Ascending aorta (tissue), 2 donors: ENCODE results near the gene SUN5. TPM values are rescaled to one million over a fixed set of nuclear protein-coding genes. Genes with fewer than 3 reads are reported as not detected.
"Not testable (repeated sequence)": the region's sequence is repeated elsewhere in the genome, so short reads cannot be mapped to it uniquely, and the experiment has no call there.

Source experiments
- DNase-seq, 2 donors: peaks; one replicate each; pipeline ENCODE4 v3.0.0-alpha.2; 2019; ENCODE audit warnings: low spot score in 2 of 2
- H3K27ac ChIP-seq, 2 donors: fragments of 200-600 bp; sonication (generic); one replicate each; pipeline ENCODE4 v1.5.1; 2016 to 2017; ENCODE audit warnings: mild to moderate bottlenecking in 1 of 2
- H3K27me3 ChIP-seq: fragments of 200-600 bp; sonication (generic); one replicate; pipeline ENCODE4 v1.5.1; 2017
- H3K36me3 ChIP-seq, 2 donors: fragments of 200-600 bp; sonication (generic); one replicate each; pipeline ENCODE4 v1.5.1; 2016
- H3K4me1 ChIP-seq, 2 donors: fragments of 200-600 bp; sonication (generic); one replicate each; pipeline ENCODE4 v1.5.1; 2016 to 2017; ENCODE audit warnings: mild to moderate bottlenecking in 1 of 2
- H3K4me3 ChIP-seq, 2 donors: fragments of 200-600 bp; sonication (generic); one replicate each; pipeline ENCODE4 v1.5.1; 2016 to 2017; ENCODE audit warnings: mild to moderate bottlenecking in 1 of 2
- H3K9me3 ChIP-seq, 2 donors: fragments of 200-600 bp; sonication (generic); one replicate each; pipeline ENCODE4 v1.5.1; 2016
- CTCF ChIP-seq, 3 experiments: fragments of 200-600 bp in 2 of 3; fragments of 450-650 bp in 1 of 3; sonication (generic) in 2 of 3; IDR thresholded peaks; one replicate each; pipeline ENCODE4 v1.5.1; 2016 to 2019; ENCODE audit warnings: antibody characterized with exemption in 3 of 3, mild to moderate bottlenecking in 1 of 3, moderate library complexity in 1 of 3
- intact Hi-C: fragments of 100-400 bp; cut with DNase I; formaldehyde crosslinking; loops from one replicate; pipeline ENCODE4 v1.15.1; 2023
- total RNA-seq: library from RNA; depleted of rRNA; stranded (reverse); fragments of >200 nt; gene quantifications from one replicate; pipeline ENCODE4 v1.1.0, GENCODE V29; 2016

SUN5 gene
- total RNA-seq, 1 donor from 2014 or later = not detected

- DNase-seq = no peak
- no peaks in the 10 kb centered on the region for H3K4me1 ChIP-seq
- H3K36me3 ChIP-seq = no peaks in the 10 kb centered on the region
- no peaks in the 10 kb centered on the region for H3K27me3 ChIP-seq
- H3K27ac ChIP-seq = no peak overlapping the region
- peaks cover 8 to 16% of the 10 kb centered on the region in 2 donors for H3K9me3 ChIP-seq
- intact Hi-C loops = no loop called here
- TF ChIP-seq CTCF (IDR thresholded peaks at IDR 0.05) = no peak
- H3K4me3 ChIP-seq = no peak overlapping the region
These were observed 43.1 kb downstream of the SUN5 start for GRCh38 chr20:32960849-32961731.

- H3K36me3 ChIP-seq = no peaks in the 10 kb centered on the region
- TF ChIP-seq CTCF (IDR thresholded peaks at IDR 0.05) = no peak
- intact Hi-C loops = no loop called here
- peaks cover 8 to 16% of the 10 kb centered on the region in 2 donors for H3K9me3 ChIP-seq
- no peaks in the 10 kb centered on the region for H3K4me1 ChIP-seq
- H3K4me3 ChIP-seq = no peak overlapping the region
- no peak for DNase-seq
- no peak overlapping the region for H3K27ac ChIP-seq
- no peaks in the 10 kb centered on the region for H3K27me3 ChIP-seq
These were observed 44.1 kb downstream of the SUN5 start for GRCh38 chr20:32960222-32960518.

- intact Hi-C loops = no loop called here
- no peak overlapping the region for H3K4me3 ChIP-seq
These were observed 44.6 kb downstream of the SUN5 start for GRCh38 chr20:32959351-32960221.

GRCh38 chr20:32958574-32958973 lies 45.7 kb downstream of the SUN5 start:
- DNase-seq = no peak

More at GRCh38 chr20:32959351-32960221, 44.6 kb downstream of the SUN5 start:
- TF ChIP-seq CTCF (IDR thresholded peaks at IDR 0.05) = no peak
- no peak overlapping the region for H3K27ac ChIP-seq
- H3K27me3 ChIP-seq = no peaks in the 10 kb centered on the region
- no peaks in the 10 kb centered on the region for H3K36me3 ChIP-seq
- peaks cover 8 to 16% of the 10 kb centered on the region in 2 donors for H3K9me3 ChIP-seq
- no peak for DNase-seq
- H3K4me1 ChIP-seq = no peaks in the 10 kb centered on the region

GRCh38 chr20:32957459-32957858 lies 46.8 kb downstream of the SUN5 start:
- Histone ChIP-seq H3K4me1 (no peaks in the 10 kb centered on the region), H3K27me3 (no peaks in the 10 kb centered on the region), H3K36me3 (no peaks in the 10 kb centered on the region), H3K9me3 (peaks cover 8 to 28% of the 10 kb centered on the region in 2 donors), H3K4me3 (no peak overlapping the region), H3K27ac (no peak overlapping the region)
- DNase-seq = no peak
- intact Hi-C loops = no loop called here
- no peak for TF ChIP-seq CTCF (IDR thresholded peaks at IDR 0.05)

More at GRCh38 chr20:32958574-32958973, 45.7 kb downstream of the SUN5 start:
- Histone ChIP-seq H3K27me3 (no peaks in the 10 kb centered on the region), H3K4me1 (no peaks in the 10 kb centered on the region), H3K27ac (no peak overlapping the region), H3K36me3 (no peaks in the 10 kb centered on the region), H3K4me3 (no peak overlapping the region), H3K9me3 (peaks cover 8 to 26% of the 10 kb centered on the region in 2 donors)
- TF ChIP-seq CTCF (IDR thresholded peaks at IDR 0.05) = no peak
- intact Hi-C loops = no loop called here

- H3K27me3 ChIP-seq, intact Hi-C loops, H3K4me3 ChIP-seq, H3K27ac ChIP-seq, DNase-seq, H3K4me1 ChIP-seq, H3K36me3 ChIP-seq: not testable (repeated sequence)
- H3K9me3 ChIP-seq = peaks cover 0 to 12% of the 10 kb centered on the region in 2 donors
These were observed 53.7 kb downstream of the SUN5 start for GRCh38 chr20:32950539-32950938.
